Ovary (tissue), 9 donors: ENCODE measurements around the gene ADAM33. TPM values are rescaled to one million over a fixed set of nuclear protein-coding genes. Genes with fewer than 3 reads are reported as not detected.

ENCODE experiments used
- DNase-seq, 5 donors: peaks; one replicate each; pipeline ENCODE4 v3.0.0-alpha.2; 2019 to 2020
- H3K27ac ChIP-seq, 2 donors: fragments of 200-600 bp; one replicate each; pipeline versions ENCODE4 v1.5.1 to v1.8.0; 2019 to 2022
- H3K27me3 ChIP-seq: fragments of 200-600 bp; one replicate; pipeline ENCODE4 v1.8.0; 2022
- H3K36me3 ChIP-seq: fragments of 200-600 bp; sonication (generic); one replicate; pipeline ENCODE4 v1.5.1; 2019
- H3K4me1 ChIP-seq: one replicate; pipeline ENCODE4 v1.8.1; 2013; ENCODE audit warnings: mild to moderate bottlenecking, moderate library complexity; ENCODE audit not compliant: insufficient read depth
- H3K4me3 ChIP-seq: fragments of 200-600 bp; sonication (generic); one replicate; pipeline ENCODE4 v1.5.1; 2017
- H3K9me3 ChIP-seq, 2 donors: fragments of 200-600 bp in 1 of 2; sonication (generic) in 1 of 2; one replicate each; pipeline versions ENCODE4 v1.5.1 to v1.8.1; 2013 to 2019; ENCODE audit warnings: mild to moderate bottlenecking in 1 of 2, moderate library complexity in 1 of 2
- EP300 ChIP-seq: sonication (generic); formaldehyde crosslinking; IDR thresholded peaks from one replicate; pipeline ENCODE4 v1.6.1; 2017; ENCODE audit warnings: antibody characterized with exemption
- POLR2A ChIP-seq: fragments of 450-650 bp; IDR thresholded peaks from one replicate; pipeline ENCODE4 v1.6.1; 2017; ENCODE audit warnings: antibody characterized with exemption, mild to moderate bottlenecking, moderate library complexity
- WGBS, 3 donors: extraction: QIAGEN DNeasy Blood & Tissue Kit in 1 of 3; methylation state at CpG; one replicate each; pipeline versions ENCODE4 v1.1.5 to v1.1.7; 2013 to 2017; 5-methylcytosine and 5-hydroxymethylcytosine counted together
- intact Hi-C, 4 donors: fragments of 100-400 bp; cut with DNase I; formaldehyde crosslinking; loops; one replicate each; pipeline versions ENCODE4 v1.11.0 to v1.15.1; 2022 to 2023
- polyA plus RNA-seq, 2 donors: library from polyadenylated mRNA; stranded (reverse); fragments of 200-250 nt in 1 of 2; fragments of 350-450 nt in 1 of 2; fragmentation: Illumina TruSeq in 1 of 2; extraction: RNeasy Lipid Tissue Mini Kit (QIAGEN cat#74804) in 1 of 2; gene quantifications; one replicate each; pipeline ENCODE4 v1.2.3, GENCODE V29; 2013 to 2014
- total RNA-seq, 7 donors: library from RNA; depleted of rRNA in 2 of 7; stranded (reverse); fragments of >200 nt in 2 of 7; fragmentation: NEBNext Ultra II Directional in 3 of 7; extraction: Animal tissue kit (Norgen Biotek cat#: 25700) in 3 of 7; gene quantifications; one replicate each; pipeline versions ENCODE4 v1.1.0 to v1.2.4, GENCODE V29; 2016 to 2023
- TF ChIP-seq, protein P1 (sequence below), 3 donors: fragments of 450-650 bp in 2 of 3; fragments of 200-600 bp in 1 of 3; IDR thresholded peaks; one replicate each; pipeline versions ENCODE4 v1.5.1 to v1.8.0; 2016 to 2022; ENCODE audit warnings: antibody characterized with exemption in 3 of 3, mild to moderate bottlenecking in 1 of 3
- donor health status: DM: no; HTN: no; CAD: no; lungs with moderate emphysema.
- donor health status: DM: no; HTN: no; CAD: no.
- donor health status: Bipolar disorder and iron deficiency.
- donor health status: DM: yes; HTN: yes; CAD: no.
- donor health status: DM: no; HTN: no; CAD: no.
- donor health status: DM: yes; HTN: yes; CAD: no.

ADAM33 gene
- total and polyA plus RNA-seq, 9 donors, result 12.4 to 68.1 (median 26.1) TPM

GRCh38 chr20:3724356-3724755 lies 42.5 kb upstream of the ADAM33 start:
- intact Hi-C loops, result no loop called here
- no peak overlapping the region for H3K4me3 ChIP-seq
- no peak overlapping the region for H3K27ac ChIP-seq
- peaks cover 3% of the 10 kb centered on the region for H3K4me1 ChIP-seq
- DNase-seq, result no peak
- WGBS, 3 donors, result 77 to 79% (median 78%) methylated on average over 4 of the region's 4 CpGs
- H3K9me3 ChIP-seq, result no peaks in the 10 kb centered on the region
- H3K36me3 ChIP-seq, result no peaks in the 10 kb centered on the region
- H3K27me3 ChIP-seq, result no peaks in the 10 kb centered on the region
- TF ChIP-seq EP300, result no peak
- TF ChIP-seq, protein P1, sequence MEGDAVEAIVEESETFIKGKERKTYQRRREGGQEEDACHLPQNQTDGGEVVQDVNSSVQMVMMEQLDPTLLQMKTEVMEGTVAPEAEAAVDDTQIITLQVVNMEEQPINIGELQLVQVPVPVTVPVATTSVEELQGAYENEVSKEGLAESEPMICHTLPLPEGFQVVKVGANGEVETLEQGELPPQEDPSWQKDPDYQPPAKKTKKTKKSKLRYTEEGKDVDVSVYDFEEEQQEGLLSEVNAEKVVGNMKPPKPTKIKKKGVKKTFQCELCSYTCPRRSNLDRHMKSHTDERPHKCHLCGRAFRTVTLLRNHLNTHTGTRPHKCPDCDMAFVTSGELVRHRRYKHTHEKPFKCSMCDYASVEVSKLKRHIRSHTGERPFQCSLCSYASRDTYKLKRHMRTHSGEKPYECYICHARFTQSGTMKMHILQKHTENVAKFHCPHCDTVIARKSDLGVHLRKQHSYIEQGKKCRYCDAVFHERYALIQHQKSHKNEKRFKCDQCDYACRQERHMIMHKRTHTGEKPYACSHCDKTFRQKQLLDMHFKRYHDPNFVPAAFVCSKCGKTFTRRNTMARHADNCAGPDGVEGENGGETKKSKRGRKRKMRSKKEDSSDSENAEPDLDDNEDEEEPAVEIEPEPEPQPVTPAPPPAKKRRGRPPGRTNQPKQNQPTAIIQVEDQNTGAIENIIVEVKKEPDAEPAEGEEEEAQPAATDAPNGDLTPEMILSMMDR (IDR thresholded peaks at IDR 0.05), result no peak
- TF ChIP-seq POLR2A, result no peak

- no peaks in the 10 kb centered on the region for H3K27me3 ChIP-seq
- no peaks in the 10 kb centered on the region for H3K9me3 ChIP-seq
- H3K27ac ChIP-seq, result no peak overlapping the region
- intact Hi-C loops, result no loop called here
- H3K4me3 ChIP-seq, result no peak overlapping the region
- TF ChIP-seq, protein P1 (IDR thresholded peaks at IDR 0.05), result no peak
- TF ChIP-seq POLR2A, result no peak
- 93 to 96% (median 94%) methylated on average over 8 of the region's 8 CpGs for WGBS, 3 donors
- H3K36me3 ChIP-seq, result no peaks in the 10 kb centered on the region
- no peak for DNase-seq
- peaks cover 3% of the 10 kb centered on the region for H3K4me1 ChIP-seq
Observed at GRCh38 chr20:3723284-3723683, 41.5 kb upstream of the ADAM33 start.

GRCh38 chr20:3721912-3722311 lies 40.1 kb upstream of the ADAM33 start:
- Histone ChIP-seq H3K36me3 (no peaks in the 10 kb centered on the region), H3K4me3 (no peak overlapping the region), H3K27me3 (no peaks in the 10 kb centered on the region), H3K27ac (no peak overlapping the region), H3K4me1 (no peaks in the 10 kb centered on the region), H3K9me3 (no peaks in the 10 kb centered on the region)
- TF ChIP-seq POLR2A (no peak), EP300 (no peak)
- TF ChIP-seq, protein P1 (IDR thresholded peaks at IDR 0.05), result no peak
- intact Hi-C loops, result no loop called here
- WGBS, 3 donors, result 90 to 94% (median 92%) methylated on average over 4 of the region's 4 CpGs
- no peak for DNase-seq

DNA sequence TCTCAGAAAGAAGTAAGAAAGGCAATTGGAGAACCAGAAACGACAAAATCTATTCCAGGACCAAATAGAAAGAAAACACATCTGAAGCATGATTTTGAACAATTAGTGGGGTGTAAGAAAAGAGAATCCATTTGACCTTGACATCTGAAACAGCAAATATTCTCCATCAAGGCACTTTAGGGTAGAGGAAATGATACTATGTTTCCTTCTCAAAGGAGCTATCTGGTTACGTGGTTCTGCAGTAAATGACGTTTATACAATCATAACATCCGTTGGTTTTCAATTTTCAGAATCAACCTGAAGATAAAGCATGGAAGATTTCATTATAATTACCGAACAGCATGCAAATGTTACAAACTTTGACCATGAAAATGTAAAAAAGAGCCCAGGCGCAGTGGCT lies 38.8 kb upstream of the ADAM33 start:
- no peaks in the 10 kb centered on the region for H3K36me3 ChIP-seq
- intact Hi-C loops, result no loop called here
- 41 to 57% (median 42%) methylated on average over 6 of the region's 6 CpGs for WGBS, 3 donors
- no peak overlapping the region for H3K27ac ChIP-seq
- H3K4me1 ChIP-seq, result no peaks in the 10 kb centered on the region
- no peak overlapping the region for H3K4me3 ChIP-seq
- DNase-seq, result no peak
- no peak for TF ChIP-seq EP300
- no peak for TF ChIP-seq POLR2A
- TF ChIP-seq, protein P1 (IDR thresholded peaks at IDR 0.05), result no peak
- no peaks in the 10 kb centered on the region for H3K9me3 ChIP-seq
- H3K27me3 ChIP-seq, result no peaks in the 10 kb centered on the region

- no peak for TF ChIP-seq POLR2A
- TF ChIP-seq EP300, result no peak
- 70 to 84% (median 71%) methylated on average over 2 of the region's 2 CpGs for WGBS, 3 donors
- intact Hi-C loops, result no loop called here
- H3K4me1 ChIP-seq, result no peaks in the 10 kb centered on the region
- no peaks in the 10 kb centered on the region for H3K27me3 ChIP-seq
- no peak overlapping the region for H3K27ac ChIP-seq
- no peak overlapping the region for H3K4me3 ChIP-seq
- no peak for DNase-seq
- H3K36me3 ChIP-seq, result no peaks in the 10 kb centered on the region
- no peaks in the 10 kb centered on the region for H3K9me3 ChIP-seq
Observed at GRCh38 chr20:3720068-3720467, 38.3 kb upstream of the ADAM33 start.
